ENCODE measurements around the gene KLC1. TPM values are rescaled to one million over a fixed set of nuclear protein-coding genes. Genes with fewer than 3 reads are reported as not detected.
A peak's percentile ranks its signal among the peaks of the same experiment; 100 is the strongest.

Gene KLC1
- total and polyA plus RNA-seq, 2 of the 13 experiments (the other 11 are each of a cell fraction or from before 2014, with no cell fraction given), result 53.2 to 63.5 TPM

DNA sequence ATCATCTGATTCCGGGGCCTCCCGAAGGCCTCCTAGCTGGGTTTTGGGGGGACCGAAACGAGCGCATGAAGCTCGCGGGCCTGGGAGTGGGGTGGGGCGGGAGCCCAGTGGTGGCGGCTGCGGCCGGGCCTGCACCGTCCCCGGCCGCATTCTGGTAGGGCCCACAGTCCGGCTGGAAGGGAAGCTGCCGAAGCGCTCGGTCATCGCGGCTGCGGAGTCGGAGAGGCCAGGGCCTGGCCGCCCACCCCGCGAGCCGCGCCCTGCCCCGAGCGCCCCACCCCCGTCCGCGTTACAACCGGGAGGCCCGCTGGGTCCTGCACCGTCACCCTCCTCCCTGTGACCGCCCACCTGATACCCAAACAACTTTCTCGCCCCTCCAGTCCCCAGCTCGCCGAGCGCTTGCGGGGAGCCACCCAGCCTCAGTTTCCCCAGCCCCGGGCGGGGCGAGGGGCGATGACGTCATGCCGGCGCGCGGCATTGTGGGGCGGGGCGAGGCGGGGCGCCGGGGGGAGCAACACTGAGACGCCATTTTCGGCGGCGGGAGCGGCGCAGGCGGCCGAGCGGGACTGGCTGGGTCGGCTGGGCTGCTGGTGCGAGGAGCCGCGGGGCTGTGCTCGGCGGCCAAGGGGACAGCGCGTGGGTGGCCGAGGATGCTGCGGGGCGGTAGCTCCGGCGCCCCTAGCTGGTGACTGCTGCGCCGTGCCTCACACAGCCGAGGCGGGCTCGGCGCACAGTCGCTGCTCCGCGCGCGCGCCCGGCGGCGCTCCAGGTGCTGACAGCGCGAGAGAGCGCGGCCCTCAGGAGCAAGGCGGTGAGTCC, at the start of gene KLC1 (continued):
- TF ChIP-seq, protein P1, sequence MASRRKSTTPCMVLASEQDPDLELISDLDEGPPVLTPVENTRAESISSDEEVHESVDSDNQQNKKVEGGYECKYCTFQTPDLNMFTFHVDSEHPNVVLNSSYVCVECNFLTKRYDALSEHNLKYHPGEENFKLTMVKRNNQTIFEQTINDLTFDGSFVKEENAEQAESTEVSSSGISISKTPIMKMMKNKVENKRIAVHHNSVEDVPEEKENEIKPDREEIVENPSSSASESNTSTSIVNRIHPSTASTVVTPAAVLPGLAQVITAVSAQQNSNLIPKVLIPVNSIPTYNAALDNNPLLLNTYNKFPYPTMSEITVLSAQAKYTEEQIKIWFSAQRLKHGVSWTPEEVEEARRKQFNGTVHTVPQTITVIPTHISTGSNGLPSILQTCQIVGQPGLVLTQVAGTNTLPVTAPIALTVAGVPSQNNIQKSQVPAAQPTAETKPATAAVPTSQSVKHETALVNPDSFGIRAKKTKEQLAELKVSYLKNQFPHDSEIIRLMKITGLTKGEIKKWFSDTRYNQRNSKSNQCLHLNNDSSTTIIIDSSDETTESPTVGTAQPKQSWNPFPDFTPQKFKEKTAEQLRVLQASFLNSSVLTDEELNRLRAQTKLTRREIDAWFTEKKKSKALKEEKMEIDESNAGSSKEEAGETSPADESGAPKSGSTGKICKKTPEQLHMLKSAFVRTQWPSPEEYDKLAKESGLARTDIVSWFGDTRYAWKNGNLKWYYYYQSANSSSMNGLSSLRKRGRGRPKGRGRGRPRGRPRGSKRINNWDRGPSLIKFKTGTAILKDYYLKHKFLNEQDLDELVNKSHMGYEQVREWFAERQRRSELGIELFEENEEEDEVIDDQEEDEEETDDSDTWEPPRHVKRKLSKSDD (CRISPR knock-in tag; IDR thresholded peaks at IDR 0.05; ENCODE audit: low read depth), result peak; percentile 25; the same call in 1 of the 2 replicates
- TF ChIP-seq, protein P2, sequence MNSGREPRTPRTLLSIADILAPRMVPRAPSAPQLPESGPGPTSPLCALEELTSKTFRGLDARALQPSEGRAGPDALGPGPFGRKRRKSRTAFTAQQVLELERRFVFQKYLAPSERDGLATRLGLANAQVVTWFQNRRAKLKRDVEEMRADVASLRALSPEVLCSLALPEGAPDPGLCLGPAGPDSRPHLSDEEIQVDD (CRISPR knock-in tag; IDR thresholded peaks at IDR 0.05; ENCODE audit: borderline replicate concordance), result peak; percentile 35; the same call in 1 of the 2 replicates
- TF ChIP-seq, protein P3, sequence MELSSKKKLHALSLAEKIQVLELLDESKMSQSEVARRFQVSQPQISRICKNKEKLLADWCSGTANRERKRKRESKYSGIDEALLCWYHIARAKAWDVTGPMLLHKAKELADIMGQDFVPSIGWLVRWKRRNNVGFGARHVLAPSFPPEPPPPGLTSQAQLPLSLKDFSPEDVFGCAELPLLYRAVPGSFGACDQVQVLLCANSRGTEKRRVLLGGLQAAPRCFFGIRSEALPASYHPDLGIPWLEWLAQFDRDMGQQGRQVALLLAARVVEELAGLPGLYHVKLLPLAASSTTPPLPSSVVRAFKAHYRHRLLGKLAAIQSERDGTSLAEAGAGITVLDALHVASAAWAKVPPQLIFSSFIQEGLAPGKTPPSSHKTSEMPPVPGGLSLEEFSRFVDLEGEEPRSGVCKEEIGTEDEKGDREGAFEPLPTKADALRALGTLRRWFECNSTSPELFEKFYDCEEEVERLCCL (CRISPR knock-in tag; IDR thresholded peaks at IDR 0.05; ENCODE audit: borderline replicate concordance), result no peak
- TF ChIP-seq, protein P4, sequence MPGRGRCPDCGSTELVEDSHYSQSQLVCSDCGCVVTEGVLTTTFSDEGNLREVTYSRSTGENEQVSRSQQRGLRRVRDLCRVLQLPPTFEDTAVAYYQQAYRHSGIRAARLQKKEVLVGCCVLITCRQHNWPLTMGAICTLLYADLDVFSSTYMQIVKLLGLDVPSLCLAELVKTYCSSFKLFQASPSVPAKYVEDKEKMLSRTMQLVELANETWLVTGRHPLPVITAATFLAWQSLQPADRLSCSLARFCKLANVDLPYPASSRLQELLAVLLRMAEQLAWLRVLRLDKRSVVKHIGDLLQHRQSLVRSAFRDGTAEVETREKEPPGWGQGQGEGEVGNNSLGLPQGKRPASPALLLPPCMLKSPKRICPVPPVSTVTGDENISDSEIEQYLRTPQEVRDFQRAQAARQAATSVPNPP (CRISPR knock-in tag; IDR thresholded peaks at IDR 0.05), result 0 out of 2 replicates have a peak, but pooled peaks have one; percentile 34
- TF ChIP-seq NRL (CRISPR knock-in tag; IDR thresholded peaks at IDR 0.05; ENCODE audit: borderline replicate concordance) (0 out of 2 replicates have a peak, but pooled peaks have one; percentile 20), PHB2 (IDR thresholded peaks at IDR 0.05; ENCODE audit: partially characterized antibody) (no peak), SMAD1 (CRISPR knock-in tag; IDR thresholded peaks at IDR 0.05; ENCODE audit: borderline replicate concordance, low read depth) (no peak), ASH2L (IDR thresholded peaks at IDR 0.05; ENCODE audit: insufficient read length, low read depth, low read length) (peak; percentile 67), RBFOX2 (IDR thresholded peaks at IDR 0.05; ENCODE audit: low read depth, low read length) (peak; percentile 86), SAP130 (CRISPR knock-in tag; IDR thresholded peaks at IDR 0.05; ENCODE audit: low read depth) (peak; percentile 58), NONO (IDR thresholded peaks at IDR 0.05) (no peak), NONO (CRISPR knock-in tag; conservative IDR thresholded peaks at IDR 0.05) (peak; percentile 81; the same call in 1 of the 2 replicates), MTA1 (CRISPR knock-in tag; IDR thresholded peaks at IDR 0.05; ENCODE audit: borderline replicate concordance) (no peak)
- TF ChIP-seq, protein P5, sequence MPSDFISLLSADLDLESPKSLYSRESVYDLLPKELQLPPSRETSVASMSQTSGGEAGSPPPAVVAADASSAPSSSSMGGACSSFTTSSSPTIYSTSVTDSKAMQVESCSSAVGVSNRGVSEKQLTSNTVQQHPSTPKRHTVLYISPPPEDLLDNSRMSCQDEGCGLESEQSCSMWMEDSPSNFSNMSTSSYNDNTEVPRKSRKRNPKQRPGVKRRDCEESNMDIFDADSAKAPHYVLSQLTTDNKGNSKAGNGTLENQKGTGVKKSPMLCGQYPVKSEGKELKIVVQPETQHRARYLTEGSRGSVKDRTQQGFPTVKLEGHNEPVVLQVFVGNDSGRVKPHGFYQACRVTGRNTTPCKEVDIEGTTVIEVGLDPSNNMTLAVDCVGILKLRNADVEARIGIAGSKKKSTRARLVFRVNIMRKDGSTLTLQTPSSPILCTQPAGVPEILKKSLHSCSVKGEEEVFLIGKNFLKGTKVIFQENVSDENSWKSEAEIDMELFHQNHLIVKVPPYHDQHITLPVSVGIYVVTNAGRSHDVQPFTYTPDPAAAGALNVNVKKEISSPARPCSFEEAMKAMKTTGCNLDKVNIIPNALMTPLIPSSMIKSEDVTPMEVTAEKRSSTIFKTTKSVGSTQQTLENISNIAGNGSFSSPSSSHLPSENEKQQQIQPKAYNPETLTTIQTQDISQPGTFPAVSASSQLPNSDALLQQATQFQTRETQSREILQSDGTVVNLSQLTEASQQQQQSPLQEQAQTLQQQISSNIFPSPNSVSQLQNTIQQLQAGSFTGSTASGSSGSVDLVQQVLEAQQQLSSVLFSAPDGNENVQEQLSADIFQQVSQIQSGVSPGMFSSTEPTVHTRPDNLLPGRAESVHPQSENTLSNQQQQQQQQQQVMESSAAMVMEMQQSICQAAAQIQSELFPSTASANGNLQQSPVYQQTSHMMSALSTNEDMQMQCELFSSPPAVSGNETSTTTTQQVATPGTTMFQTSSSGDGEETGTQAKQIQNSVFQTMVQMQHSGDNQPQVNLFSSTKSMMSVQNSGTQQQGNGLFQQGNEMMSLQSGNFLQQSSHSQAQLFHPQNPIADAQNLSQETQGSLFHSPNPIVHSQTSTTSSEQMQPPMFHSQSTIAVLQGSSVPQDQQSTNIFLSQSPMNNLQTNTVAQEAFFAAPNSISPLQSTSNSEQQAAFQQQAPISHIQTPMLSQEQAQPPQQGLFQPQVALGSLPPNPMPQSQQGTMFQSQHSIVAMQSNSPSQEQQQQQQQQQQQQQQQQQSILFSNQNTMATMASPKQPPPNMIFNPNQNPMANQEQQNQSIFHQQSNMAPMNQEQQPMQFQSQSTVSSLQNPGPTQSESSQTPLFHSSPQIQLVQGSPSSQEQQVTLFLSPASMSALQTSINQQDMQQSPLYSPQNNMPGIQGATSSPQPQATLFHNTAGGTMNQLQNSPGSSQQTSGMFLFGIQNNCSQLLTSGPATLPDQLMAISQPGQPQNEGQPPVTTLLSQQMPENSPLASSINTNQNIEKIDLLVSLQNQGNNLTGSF (CRISPR knock-in tag; IDR thresholded peaks at IDR 0.05), result 0 out of 2 replicates have a peak, but pooled peaks have one; percentile 30
- TF ChIP-seq, protein P6, sequence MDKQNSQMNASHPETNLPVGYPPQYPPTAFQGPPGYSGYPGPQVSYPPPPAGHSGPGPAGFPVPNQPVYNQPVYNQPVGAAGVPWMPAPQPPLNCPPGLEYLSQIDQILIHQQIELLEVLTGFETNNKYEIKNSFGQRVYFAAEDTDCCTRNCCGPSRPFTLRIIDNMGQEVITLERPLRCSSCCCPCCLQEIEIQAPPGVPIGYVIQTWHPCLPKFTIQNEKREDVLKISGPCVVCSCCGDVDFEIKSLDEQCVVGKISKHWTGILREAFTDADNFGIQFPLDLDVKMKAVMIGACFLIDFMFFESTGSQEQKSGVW (CRISPR knock-in tag; IDR thresholded peaks at IDR 0.05; ENCODE audit: borderline replicate concordance), result no peak

Data from HepG2 (cell line).